Measurements from ENCODE around the gene MAP4. TPM values are rescaled to one million over a fixed set of nuclear protein-coding genes. Genes with fewer than 3 reads are reported as not detected.

Gene MAP4
- total RNA-seq, 1 experiment from 2014 or later, result 140 TPM

- no peak overlapping the region for H3K9ac ChIP-seq (ENCODE audit: extremely low read depth, insufficient read length, low read length)
- no peaks in the 10 kb centered on the region for H3K27me3 ChIP-seq (ENCODE audit: insufficient read depth, low read length)
- no peak overlapping the region for H4K5ac ChIP-seq (ENCODE audit: insufficient read length, low read depth, low read length)
- H3K79me1 ChIP-seq (ENCODE audit: insufficient read depth, low read depth, low read length, poor library complexity, severe bottlenecking), result no peaks in the 10 kb centered on the region
- H4K20me1 ChIP-seq (ENCODE audit: control insufficient read depth, insufficient read depth, insufficient read length), result peaks cover 2% of the 10 kb centered on the region
- Mint-ChIP-seq H3K4me1 (no peaks in the 10 kb centered on the region), H3K27me3 (ENCODE audit: low read depth) (no peaks in the 10 kb centered on the region), H3K27ac (0 out of 7 replicates have a peak overlapping the region, but pooled peaks of 1 of the 3 experiments have one; percentile 44), H3K4me3 (no peak overlapping the region), H3K9me3 (no peaks in the 10 kb centered on the region), H3K36me3 (ENCODE audit: insufficient read depth in 1 of 3, low read depth in 3 of 3) (peaks cover 22 to 62% (median 52%) of the 10 kb centered on the region in 3 experiments)
- H2BK12ac ChIP-seq (ENCODE audit: insufficient read length, low read depth, low read length), result no peak overlapping the region
- H2BK5ac ChIP-seq (ENCODE audit: insufficient read length, low read length), result no peak overlapping the region
- H2BK20ac ChIP-seq (ENCODE audit: low read depth, low read length, poor library complexity, severe bottlenecking), result no peak overlapping the region
- no peak overlapping the region for H3K27ac ChIP-seq (ENCODE audit: insufficient read length, low read depth, low read length)
- no peak overlapping the region for H3T11ph ChIP-seq (ENCODE audit: low read length)
- TF ChIP-seq, protein P1, sequence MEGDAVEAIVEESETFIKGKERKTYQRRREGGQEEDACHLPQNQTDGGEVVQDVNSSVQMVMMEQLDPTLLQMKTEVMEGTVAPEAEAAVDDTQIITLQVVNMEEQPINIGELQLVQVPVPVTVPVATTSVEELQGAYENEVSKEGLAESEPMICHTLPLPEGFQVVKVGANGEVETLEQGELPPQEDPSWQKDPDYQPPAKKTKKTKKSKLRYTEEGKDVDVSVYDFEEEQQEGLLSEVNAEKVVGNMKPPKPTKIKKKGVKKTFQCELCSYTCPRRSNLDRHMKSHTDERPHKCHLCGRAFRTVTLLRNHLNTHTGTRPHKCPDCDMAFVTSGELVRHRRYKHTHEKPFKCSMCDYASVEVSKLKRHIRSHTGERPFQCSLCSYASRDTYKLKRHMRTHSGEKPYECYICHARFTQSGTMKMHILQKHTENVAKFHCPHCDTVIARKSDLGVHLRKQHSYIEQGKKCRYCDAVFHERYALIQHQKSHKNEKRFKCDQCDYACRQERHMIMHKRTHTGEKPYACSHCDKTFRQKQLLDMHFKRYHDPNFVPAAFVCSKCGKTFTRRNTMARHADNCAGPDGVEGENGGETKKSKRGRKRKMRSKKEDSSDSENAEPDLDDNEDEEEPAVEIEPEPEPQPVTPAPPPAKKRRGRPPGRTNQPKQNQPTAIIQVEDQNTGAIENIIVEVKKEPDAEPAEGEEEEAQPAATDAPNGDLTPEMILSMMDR (conservative IDR thresholded peaks at IDR 0.05), result no peak
- H3K56ac ChIP-seq (ENCODE audit: insufficient read length, low read depth, low read length), result no peak overlapping the region
- H3K18ac ChIP-seq (ENCODE audit: insufficient read length, low read depth, low read length), result no peak overlapping the region
- H4K8ac ChIP-seq (replicated peaks; ENCODE audit: insufficient read length, low read depth, low read length), result no peak overlapping the region
- H4K91ac ChIP-seq (ENCODE audit: insufficient read length, low read depth, low read length), result no peak overlapping the region
- H3K4me1 ChIP-seq (ENCODE audit: insufficient read depth, low read length), result no peaks in the 10 kb centered on the region
- no peak overlapping the region for H2BK15ac ChIP-seq (ENCODE audit: low read depth, low read length)
- DNase-seq, result no peak
- no peak overlapping the region for H3K4me2 ChIP-seq (ENCODE audit: insufficient read depth, insufficient read length, low read length)
- no peak overlapping the region for H2AFZ ChIP-seq (ENCODE audit: low read length)
- H3K9me3 ChIP-seq (ENCODE audit: control insufficient read depth, low read depth, low read length), result no peaks in the 10 kb centered on the region
- no peak overlapping the region for H2BK120ac ChIP-seq (ENCODE audit: low read depth, low read length, poor library complexity, severe bottlenecking)
- no peak overlapping the region for H3K23ac ChIP-seq (ENCODE audit: insufficient read length, low read depth, low read length)
- H3K14ac ChIP-seq (ENCODE audit: insufficient read depth, low read length), result no peak overlapping the region
- no peak overlapping the region for H3K4ac ChIP-seq (ENCODE audit: low read depth, low read length)
- H2AK5ac ChIP-seq (ENCODE audit: insufficient read length, low read length), result no peak overlapping the region
- no peaks in the 10 kb centered on the region for H3K23me2 ChIP-seq (ENCODE audit: insufficient read length, low read depth, low read length, poor library complexity, severe bottlenecking)
- no CpG with 5 or more reads among the region's 7 CpGs for WGBS (ENCODE audit: extremely low coverage, insufficient read length, low lambda C conversion rate)
- no peaks in the 10 kb centered on the region for H3K79me2 ChIP-seq (ENCODE audit: insufficient read depth, low read length)
Measured at GRCh38 chr3:47817609-47818008, 198.6 kb downstream of the MAP4 start.

Measured in H9 (cell line).